Choroid plexus epithelial cell (primary cell): Measurements from ENCODE around the gene TMEM151B.
A peak's percentile ranks its signal among the peaks of the same experiment; 100 is the strongest.

Source experiments
- DNase-seq: peaks from one replicate; pipeline ENCODE4 v3.0.0-alpha.2; 2010; ENCODE audit warnings: low read depth
- H3K4me3 ChIP-seq: 2 replicates; pipeline ENCODE4 v1.5.1; 2011; ENCODE audit warnings: low read depth, mild to moderate bottlenecking, control low read depth, low read length, moderate library complexity
- TF ChIP-seq, protein P1 (sequence below): conservative IDR thresholded peaks from 2 replicates; pipeline ENCODE4 v1.5.1; 2011; ENCODE audit warnings: low read depth, mild to moderate bottlenecking, control low read depth, inconsistent platforms, low read length, moderate library complexity

Gene TMEM151B

DNA sequence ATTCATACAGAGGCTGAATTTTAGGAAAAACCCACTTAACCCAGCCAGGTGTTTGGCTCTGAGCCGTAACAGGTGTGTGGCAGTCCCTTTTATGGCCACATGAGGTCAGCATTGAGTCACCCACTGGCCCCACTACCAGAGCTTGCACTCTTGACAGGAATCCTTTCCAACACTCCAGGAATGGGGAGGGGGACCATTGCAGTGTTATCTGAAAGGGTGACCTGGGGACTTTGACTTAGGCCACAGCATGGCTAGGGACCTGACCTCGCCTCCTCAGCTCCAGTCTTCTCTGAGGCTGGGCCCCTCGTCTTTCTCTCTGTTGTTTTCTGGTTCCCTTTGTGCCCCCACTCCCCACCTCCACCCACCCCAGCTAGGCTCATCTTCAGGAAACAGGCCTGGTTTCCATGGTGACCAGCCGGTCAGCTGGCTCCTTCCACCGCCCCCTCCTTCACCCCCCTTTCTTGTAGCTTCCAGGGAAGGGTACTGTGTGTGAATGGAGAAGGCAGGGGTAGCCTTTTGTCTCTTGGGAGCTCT, 2.1 kb upstream of the TMEM151B start:
- no peak overlapping the region for H3K4me3 ChIP-seq
- DNase-seq: peak; percentile 66
- TF ChIP-seq, protein P1, sequence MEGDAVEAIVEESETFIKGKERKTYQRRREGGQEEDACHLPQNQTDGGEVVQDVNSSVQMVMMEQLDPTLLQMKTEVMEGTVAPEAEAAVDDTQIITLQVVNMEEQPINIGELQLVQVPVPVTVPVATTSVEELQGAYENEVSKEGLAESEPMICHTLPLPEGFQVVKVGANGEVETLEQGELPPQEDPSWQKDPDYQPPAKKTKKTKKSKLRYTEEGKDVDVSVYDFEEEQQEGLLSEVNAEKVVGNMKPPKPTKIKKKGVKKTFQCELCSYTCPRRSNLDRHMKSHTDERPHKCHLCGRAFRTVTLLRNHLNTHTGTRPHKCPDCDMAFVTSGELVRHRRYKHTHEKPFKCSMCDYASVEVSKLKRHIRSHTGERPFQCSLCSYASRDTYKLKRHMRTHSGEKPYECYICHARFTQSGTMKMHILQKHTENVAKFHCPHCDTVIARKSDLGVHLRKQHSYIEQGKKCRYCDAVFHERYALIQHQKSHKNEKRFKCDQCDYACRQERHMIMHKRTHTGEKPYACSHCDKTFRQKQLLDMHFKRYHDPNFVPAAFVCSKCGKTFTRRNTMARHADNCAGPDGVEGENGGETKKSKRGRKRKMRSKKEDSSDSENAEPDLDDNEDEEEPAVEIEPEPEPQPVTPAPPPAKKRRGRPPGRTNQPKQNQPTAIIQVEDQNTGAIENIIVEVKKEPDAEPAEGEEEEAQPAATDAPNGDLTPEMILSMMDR: peak; percentile 98

DNA sequence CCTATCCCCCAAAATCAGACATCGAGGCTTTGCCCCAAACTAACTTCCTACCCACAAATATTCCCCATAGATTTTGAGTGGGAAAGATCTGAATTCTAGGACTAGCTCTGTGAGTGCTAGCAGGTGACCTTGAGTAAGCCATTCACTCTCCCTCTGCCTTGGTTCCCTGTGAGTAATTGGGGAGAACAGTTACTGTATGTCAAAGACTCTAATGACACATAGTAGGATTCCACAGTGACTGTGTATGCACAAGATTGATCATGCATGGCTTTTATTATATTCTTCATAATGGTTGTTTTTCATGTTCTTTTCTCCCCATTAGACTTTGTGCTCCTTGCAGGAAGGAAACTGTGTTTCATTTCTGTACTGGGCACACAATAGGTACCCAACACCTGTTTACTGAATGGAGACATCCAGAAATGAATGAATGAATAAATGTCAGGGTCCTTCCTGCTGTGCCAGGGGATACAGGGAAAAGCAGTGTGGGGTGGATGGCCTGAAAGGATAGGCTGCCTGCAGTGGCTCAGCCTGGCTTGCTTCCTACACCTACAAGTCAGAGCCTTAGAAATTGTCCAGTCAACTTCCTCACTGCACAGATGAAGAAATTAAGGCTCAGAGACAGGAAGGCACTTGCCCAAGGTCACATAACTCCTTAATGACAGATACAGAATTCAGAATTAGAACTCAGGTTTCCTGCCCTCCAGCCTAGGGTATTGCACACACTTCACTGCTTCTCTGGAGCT, 901 bp upstream of the TMEM151B start:
- no peak for DNase-seq
- TF ChIP-seq, protein P1: no peak
- no peak overlapping the region for H3K4me3 ChIP-seq

DNA sequence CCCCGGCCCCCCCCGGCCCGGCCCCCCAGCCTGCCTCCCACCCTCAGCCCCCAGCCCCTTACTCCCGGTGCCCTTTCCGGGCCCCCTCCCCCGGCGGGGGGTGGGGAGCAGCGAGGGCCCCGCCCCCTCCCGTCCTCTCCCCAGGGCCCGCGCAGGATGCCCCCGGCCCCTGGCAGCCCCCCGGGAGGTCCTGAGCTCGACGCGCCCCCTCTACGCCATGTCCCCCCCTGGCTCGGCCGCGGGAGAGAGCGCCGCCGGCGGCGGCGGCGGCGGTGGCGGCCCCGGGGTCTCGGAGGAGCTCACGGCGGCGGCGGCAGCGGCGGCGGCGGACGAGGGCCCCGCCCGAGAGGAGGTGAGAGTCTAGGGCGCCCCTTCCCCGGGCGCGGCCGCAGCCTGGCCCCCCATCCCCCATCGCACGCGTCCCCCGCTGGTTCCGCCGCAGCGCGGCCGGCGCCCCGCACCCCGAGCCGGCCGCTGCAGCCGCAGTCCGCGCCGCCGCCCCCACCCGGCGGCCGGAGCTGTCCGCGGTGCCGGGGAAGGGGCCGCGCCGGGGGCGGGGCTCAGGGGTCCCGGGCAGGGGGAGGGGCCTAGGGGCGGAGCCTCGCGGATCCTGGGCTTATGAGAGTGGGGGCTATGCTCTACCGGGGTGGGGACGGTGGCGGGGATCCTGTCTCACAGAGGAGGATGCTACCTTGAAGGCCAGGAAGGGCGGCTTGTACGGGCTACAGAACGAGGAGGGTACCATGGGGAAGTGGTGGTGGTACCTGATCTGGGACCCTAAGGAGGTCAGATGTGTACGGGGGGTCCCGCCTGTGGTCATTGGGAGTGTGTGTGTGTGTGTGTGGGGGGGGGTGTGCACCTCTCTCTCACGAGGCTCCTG, 516 bp downstream of the TMEM151B start:
- TF ChIP-seq, protein P1: no peak
- DNase-seq: no peak
- peak overlapping the region; percentile 17 for H3K4me3 ChIP-seq

DNA sequence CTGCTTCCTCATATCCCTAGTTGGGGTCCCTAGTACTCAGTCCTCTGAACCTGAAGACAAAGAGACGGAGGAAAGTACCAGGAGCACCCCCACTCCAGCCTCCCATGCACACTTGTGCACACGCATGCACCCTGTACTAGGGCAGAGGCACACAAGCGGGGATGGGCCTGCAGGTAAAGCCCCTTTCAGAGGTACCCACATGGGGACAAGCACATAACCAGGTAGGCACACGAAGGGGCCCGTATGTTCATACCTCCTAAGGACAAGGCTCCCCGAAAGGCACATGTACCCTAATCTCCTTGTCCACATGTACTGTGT, 1.1 kb downstream of the TMEM151B start:
- no peak for DNase-seq
- no peak overlapping the region for H3K4me3 ChIP-seq
- TF ChIP-seq, protein P1: no peak

DNA sequence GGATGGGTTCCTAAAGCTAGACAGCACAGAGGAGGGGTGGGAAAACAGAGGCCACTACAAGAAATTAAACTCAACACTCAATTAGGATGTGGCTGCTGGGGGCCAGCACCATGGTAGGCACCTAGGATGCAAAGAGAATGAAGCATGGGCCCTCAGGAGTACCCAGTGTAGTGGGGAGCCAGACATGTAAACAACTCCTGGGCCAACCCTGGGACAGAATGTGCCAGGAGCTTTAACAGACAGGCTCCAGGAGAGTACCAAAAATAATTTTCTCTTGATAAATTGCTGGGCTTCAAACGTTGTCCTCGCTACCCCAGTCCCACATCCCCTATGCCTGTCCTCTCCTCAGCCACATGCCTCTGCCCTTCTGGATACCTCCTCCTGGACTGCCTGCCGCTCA, 1.7 kb downstream of the TMEM151B start:
- TF ChIP-seq, protein P1: no peak
- no peak overlapping the region for H3K4me3 ChIP-seq
- DNase-seq: no peak

GRCh38 chr6:44272529-44272928, 2.3 kb downstream of the TMEM151B start:
- TF ChIP-seq, protein P1: no peak
- H3K4me3 ChIP-seq: no peak overlapping the region
- no peak for DNase-seq
